HG03103 (cell line): ENCODE data around the gene ARFGAP3.

Experiments
- ATAC-seq: cut with Tn5 transposase; IDR thresholded peaks from one replicate; pipeline ENCODE4 v1.9.1; 2021; ENCODE audit warnings: low read depth; ENCODE audit not compliant: unreplicated experiment

ARFGAP3 gene

DNA sequence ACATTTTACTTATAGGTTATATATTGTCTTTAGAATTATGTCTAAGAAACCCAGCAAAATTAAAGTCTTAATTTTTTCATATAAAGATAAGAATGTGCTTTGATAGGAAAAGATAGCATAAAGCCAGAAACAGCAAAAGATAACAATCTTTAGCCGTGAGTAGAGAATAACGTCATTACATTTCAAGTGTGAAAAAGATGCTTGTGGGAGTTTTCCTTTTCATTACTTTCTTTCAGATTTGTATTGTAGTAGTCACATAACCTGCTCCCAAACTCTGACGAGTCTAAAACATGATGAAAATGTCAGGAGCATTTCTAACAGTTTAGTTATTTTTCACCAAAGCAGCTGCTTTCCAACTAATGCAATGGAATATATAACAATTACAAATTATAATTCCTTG is 31.3 kb downstream of the ARFGAP3 start:
- no peak for ATAC-seq

DNA sequence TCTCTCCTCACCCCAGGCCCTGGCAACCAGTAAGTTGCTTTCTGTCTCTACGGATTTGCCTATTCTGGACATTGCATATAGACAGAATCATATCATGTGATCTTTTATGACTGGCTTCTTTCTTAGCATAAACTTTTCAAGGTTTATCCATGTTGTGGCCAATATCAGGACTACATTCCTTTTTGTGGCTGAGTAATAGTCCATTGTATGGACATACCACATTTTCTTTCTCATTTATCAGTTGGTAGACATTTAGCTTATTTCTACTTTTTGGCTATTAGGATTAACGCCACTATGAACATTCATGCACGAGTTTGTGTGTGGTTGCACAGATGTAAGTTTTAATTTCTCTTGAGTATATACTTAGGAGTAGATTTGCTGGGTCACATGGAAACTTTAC is 35.7 kb downstream of the ARFGAP3 start:
- ATAC-seq, result no peak

DNA sequence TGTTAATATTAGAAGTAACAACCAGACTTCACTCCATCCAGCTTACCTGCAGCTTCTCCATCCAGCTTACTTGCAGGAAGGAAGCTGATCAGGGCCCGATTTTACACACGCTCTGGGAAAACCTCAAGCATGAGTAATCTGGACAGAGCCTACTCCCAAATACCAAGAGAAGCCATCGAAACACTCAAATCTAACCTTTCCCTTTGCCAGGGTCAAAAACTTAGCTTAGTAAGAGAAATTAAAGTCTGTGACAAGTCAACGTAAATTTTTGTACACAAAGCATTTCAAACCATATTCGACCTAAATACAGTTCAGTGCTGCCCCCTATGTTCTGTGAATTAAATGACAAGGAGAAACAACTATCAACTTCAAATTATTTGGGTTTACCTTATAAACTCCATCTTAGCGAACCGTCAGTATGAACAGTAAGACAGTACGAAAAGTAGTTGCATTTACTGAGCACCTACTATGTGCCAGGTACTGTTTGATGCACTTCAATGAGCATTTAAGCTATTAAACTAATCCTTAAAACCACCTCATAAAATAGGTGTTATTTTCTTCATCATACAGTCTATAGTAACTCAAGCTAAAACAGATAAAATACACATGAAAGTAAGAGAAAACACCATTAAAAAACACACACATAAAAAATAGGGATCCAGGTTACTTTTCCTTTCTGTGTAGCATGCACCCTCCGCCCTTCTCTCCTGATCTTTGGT is 36.9 kb downstream of the ARFGAP3 start:
- ATAC-seq, result no peak

DNA sequence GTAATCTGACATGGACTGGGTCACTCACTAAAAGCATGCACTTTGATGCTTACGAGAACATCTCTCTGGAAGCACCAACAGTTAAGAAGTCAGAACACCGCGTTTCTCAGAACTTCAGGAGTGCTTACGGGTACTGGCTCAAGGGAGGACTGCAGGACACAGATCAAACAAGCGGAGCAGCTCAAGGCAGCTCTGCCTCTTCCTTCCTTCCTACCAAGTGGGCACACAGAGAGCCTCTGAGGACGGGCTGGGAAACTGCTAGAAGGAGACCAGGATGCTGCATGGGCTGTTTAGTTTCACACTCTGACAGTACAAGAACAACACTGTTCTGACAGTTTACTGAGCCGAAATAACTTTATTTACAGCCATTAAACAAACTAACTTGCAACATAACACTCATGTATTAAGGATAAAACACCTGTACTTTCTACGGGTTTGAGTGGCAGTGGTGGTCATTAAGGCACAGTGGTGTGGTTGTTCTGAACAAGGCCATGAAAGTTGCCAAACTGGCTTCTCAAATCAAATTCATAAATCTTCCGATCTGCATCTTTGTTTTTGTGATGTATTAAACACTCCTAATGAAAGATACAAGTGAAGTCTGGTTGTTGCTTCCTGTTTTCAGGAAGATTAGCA is 37.5 kb downstream of the ARFGAP3 start:
- no peak for ATAC-seq

DNA sequence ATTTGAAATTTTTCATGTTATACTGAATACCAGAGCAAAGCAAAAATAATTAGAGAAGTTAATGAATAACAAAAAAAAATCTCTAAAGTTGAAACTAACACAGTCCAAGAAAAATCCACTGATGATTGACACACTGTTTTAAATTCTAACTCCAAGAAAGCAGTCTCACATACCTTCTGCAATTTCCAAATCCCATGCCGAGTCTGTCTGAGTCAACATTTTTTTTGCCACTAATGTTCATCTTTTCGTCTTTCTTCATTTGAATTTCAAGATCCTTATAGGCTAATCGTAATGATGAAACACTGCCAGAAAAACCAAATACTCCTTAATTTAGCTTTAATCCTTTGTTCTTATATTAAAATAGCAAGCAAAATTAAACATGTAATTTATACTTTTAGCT is 39.5 kb downstream of the ARFGAP3 start:
- ATAC-seq, result no peak

DNA sequence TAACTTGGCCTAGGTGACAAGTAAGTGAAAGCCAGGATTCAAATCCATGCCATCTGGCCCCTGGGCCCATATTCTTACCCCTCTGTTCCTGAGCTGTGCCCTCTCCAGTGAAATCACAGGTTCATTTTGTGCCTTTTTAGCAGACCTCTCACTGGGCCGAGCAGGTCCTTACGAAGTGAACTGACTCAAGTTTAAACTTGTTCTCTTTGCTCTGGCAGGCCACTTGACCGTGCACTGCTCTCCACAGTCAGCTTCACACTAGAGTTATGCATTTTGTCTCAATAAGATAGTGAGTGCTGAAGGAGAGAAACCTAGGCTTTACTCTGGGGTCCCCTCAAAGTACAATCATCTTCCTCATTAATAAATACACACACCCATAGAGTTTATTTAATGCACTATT is 40.7 kb downstream of the ARFGAP3 start:
- ATAC-seq, result no peak

DNA sequence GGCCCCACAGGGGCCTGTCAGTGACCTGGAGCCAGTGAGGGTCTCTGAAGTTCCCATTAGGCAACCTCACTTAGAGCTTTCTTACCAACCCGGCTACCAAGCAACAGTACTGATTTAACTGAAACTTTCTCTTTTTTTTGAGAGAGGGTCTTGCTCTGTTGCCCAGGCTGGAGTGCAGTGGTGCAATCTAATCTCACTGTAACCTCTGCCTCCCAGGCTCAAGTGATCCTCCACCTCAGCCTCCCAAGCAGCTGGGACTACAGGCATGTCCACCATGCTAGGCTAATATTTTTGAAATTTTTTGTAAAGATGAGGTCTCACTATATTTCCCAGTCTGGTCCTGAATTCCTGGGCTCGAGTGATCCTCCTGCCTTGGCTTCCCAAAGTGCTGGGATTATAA is 42.5 kb downstream of the ARFGAP3 start:
- ATAC-seq, result no peak

DNA sequence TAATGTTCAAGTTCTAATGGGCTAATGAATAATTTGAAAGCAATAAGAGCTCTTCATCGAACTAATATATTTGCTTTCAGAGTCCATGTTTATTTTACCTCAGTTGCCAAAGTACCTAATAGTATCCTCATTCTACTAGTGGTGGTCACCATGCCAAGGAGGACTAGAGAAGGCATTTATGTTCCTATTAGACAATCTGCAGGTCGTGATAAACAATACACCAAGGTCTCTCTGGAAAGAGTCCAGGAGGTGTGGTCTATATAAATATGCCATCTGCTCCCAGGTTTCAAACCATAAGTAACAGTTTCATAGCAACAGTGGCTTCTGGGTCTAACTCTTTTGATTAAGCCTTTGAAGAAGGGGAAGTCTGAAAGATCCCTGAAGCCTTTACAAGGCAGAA is 42.9 kb downstream of the ARFGAP3 start:
- no peak for ATAC-seq

DNA sequence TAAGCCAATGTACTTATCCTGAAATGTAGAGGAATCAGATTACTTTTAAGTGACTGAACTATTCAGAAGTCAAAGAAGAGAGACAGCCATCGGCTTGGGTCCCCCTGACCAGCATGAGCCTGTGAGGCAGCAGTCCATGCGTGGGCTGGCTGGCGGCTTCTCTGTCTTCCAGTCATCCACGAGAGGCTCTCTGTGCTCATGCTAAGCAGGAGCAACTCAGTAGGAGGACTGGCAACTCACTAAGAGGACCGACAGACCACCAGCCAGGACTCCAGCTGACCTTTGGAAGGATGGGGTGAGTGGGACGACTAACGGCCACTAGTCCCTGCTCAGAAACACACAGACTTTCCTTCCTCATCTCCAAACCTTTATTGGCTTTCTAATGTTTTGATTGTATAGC is 43.6 kb downstream of the ARFGAP3 start:
- no peak for ATAC-seq

DNA sequence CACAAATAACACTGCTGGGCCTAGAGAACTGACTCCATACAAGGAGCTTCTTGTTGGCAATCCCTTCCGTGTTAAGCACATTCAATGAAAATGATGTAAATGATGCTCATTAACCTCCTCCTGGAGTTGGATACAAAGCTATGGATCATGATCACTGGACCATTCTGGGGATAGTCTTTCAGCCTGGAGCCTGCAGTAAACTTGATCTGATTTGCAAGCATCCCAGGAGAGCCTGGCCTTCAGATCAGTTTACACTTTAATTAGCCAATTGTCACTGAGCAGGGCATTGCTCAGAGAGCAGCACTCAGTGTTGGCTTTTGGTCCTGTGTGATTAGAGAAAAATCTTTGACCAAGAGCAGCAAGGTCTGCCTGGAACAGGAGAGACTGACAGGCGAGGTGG is 45.6 kb downstream of the ARFGAP3 start:
- ATAC-seq, result no peak

DNA sequence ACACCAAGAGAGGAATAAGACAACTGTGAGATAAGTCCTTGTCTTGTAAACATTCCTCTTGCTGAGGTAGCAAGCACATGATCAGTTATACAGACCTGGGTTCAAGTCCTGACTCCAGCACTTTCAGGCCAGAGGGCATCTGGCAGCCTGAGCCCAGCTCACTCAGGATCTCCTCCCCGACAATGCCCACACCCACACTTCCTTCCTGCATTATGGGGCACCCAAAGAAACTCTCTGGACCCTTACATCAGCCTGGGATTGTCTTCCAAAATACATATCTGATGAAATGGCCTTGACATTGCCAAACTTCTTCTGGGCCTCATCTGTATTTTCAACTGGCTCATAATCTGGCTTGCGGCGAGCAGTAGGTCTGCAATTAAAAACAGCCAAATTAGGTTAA is 48.6 kb downstream of the ARFGAP3 start:
- no peak for ATAC-seq

DNA sequence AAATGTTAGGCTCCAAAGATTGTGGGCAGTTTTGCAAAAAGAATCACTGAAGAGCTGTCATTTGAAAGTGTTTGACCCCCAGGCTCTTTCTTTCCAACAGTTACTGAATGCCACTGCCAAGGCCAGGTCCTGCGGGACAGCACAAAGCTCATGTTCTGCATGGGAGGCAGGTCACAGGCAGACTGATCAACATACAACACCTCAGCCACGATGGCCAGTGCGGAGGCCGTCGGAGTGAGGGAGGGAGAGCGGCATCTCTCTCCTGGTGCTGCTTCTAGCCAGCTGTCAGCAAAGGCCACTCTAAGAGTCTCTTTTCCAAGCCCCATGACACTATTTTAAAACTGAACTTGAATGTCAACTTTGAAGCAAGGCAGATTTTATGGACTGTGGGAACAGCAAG is 49.9 kb downstream of the ARFGAP3 start:
- ATAC-seq, result no peak

DNA sequence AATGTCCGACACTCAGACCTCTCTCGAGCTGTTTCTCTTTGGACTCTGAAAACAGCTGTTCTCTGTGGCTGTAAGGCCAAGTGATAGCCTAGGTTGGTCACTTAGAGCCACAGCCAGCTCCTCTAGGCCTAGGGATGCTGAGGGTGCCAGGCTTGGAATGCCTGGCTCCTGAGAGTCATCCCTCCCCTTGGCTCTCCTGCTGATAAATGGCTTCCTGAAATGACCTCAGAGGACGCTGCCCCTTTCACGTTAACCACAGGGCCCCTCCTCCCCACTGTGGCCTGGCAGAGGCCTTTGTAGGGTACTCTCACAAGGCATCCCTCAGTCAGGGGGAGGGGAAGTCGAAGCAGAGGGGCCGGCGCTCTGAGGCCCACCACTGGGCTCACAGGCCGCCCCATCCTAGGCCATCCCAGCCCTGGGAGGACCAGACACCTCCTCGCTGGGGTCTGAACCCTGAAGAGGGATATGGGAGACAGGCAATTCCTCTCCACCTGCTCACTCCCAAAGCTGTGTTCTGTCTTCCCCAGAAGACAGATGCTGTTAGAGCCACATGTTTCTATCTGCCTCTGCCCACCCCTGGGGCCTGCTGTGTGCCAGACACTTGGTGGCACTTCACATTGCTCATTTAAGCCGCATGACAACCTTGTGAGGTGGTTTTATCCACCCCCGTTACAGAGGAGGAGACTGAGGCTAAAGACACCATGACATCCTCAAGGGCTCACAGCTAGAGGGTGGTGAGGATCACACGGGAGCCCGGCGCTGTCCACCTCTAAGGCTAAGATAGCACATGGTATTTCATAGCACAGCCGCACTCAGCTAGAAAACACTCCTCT is 50.9 kb downstream of the ARFGAP3 start:
- no peak for ATAC-seq

DNA sequence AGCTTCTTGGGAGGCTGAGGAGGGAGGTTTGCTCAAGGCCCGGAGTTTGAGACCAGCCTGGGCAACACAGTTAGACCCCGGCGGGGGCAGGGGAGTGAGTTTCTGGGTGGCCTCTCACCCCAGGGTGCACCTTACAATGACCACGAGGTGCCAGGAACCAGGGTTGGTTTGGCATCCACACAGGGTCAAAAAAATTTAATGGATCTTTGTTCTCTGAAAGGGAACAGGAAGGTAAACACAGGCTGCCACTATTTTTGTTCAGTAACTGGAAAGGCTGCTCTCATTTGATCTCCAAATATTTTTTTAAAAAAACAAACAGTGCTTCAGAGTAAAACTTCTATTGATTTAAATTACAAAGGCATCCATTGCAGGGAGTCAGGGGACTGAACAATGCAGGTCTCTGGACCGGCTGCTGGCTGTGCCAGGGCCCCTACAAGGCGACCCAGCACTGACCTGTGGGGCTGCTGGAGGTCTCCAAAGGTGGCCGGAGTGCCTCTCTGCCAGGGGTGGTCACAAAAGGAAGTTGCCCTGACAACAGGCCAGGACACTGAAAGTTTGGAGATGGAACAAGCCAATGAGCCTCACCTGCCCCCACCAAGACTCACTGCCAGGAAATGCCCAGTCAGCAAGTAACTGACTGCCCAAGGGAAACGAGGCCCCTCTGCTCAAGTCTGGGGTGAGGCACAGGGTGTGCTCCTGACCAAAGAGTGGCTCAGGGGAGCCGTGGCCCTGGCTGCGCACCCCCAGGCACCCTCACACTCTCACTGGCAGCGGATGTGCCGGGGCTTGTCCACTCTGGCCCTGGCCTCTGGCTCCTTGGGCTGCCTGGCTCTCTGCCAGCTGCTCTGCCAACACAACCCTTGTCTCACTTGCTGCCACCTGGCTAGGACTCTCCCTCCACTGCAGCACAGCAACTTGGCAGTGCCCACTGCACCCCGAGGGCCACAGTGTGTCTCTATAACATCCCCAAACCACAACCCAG is 51.8 kb downstream of the ARFGAP3 start:
- ATAC-seq, result no peak

DNA sequence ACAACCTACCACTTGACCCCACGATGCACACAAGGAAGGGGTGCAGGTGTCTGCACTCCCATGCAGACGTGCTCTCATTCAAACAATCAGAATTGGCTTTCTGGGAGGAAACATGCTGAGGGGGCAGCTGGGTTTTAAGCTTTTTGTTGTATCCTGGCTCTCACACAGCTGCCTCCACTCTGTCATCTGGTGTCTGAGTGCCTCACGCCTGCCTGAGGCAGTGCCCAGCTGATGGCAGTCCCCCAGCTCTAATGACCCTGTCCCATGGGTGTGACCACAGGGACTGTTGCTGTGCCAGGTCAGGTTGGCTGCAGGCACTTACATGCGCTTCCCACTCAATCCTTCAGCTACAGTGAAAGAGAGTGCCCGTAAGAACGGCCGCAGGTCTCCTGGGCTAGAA is 53.7 kb downstream of the ARFGAP3 start:
- no peak for ATAC-seq

DNA sequence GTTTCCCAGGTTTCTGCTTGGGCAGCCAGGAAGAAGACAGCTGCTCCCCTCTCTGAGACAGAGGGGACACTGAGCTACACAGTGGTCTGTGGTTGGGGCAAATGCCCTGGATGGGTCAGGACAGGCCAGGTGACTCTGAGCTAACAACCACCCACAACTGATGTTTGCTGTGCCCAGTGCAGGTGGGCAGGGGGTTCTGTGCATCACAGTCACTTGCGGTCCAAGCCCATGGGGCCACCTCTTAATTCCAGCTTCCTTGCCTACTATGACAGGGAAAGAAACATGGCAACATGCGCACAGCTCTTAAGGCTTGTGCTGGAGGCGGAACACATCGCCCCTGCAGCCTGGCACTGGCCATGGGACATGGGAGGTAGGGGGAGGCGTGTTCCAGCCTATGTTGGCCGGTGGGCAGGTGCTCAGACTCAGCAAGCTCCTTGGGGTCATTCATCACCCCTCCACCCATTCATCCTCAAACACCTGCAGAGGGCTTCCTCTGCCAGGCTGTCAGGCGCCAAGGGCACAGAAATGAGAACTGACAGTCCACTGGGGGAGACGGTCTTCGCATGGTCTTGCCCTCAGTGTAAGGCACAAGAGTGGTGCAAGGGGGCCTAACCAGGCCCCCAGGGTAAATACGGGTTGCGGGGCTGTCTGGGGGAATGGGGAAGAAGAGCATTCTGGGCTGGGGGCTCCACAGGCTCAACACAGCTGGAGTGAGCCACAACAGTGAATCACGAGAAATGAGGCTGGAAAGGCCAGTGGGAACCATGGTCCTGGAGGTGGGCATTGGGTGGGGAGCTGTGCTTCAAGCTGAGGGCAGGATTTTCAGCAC is 55.6 kb downstream of the ARFGAP3 start:
- ATAC-seq, result no peak

DNA sequence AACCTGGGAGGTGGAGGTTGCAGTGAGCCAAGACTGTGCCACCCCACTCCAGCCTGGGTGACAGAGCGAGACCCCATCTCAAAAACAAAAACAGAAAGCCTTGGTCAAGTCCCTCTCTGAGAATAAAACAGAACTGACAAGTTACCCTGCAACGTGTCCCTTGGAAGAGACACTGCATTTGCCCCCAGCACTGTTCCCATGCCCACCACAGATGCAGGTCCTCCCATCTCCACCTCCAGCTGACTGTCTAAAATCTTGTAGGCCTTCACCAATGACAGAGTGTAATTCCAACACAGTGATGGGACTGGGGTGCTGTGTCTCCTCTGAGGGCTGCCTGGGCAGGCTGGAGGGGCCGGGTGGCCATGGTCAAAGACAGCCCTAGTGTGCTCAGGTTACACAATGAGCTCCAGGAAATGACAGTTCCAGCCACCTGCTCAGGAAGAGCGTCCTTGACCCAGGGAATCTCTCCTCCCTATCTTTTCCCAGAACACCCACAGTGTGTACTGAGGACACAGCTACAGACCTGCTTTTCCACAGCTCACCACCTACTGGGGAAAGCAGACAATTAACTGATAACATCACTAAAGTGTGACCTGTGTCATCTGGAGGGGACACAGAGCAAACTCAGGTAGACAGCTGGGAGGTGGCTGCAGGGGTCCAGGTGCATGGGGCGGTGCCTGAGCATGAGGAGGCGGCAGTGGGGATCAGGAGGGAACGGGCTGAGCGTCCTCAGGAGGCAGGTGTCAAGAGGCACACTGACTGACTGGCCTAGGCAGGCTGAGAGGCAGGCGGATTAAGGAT is 56.4 kb downstream of the ARFGAP3 start:
- ATAC-seq, result no peak

DNA sequence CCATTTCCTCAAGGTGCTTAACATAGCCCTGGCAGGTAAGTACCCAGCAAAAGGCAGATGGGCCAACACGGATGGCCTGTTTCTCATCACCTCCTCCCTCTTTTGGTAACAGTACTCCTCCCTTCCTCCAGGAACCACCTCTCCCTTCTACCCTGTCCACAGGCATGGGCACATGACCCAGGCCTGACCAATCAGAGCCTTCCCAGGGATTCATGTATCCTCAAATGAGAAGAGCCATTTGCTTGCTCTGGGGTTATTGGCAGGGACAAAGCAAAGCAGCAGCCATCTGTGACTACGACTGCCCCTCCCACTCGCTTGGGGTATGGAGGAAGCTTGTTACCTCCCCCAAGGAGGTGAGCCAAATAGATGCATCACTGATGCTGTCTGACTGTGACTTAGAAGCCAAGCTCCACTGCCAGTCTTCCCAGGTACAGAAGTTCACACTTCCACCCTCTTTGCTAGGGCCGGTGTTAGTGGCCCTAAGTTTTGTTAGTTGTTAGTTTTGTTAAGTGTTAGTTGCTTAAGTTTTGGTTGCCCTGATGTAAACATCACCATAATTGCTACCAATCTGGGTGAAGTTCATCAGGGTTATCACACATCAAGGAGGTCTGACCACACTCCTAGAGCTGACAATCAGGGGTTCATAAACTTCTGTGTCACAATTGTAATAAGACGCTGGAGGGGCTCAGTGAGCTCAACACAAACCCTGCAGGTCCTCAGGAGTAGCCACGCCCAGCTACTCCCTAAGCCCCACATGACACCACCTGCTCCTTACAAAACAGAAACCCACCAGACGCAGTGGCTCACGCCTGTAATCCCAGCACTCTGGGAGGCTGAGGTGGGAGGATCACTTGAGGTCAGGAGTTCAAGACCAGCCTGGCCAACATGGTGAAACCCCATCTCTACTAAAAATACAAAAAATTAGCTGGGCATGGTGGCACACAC is 57.3 kb downstream of the ARFGAP3 start:
- ATAC-seq, result no peak
